ENCODE measurements around the gene GABBR2.

GRCh38 chr9:98304381-98304780 is 404.4 kb downstream of the GABBR2 start:
- TF ChIP-seq POLR2A (IDR thresholded peaks at IDR 0.05) (no peak), CTCF (IDR thresholded peaks at IDR 0.05) (no peak)

Data from right lobe of liver (tissue), 4 donors.